ENCODE data around the gene SCAF11. TPM values are rescaled to one million over a fixed set of nuclear protein-coding genes. Genes with fewer than 3 reads are reported as not detected.

The SCAF11 gene
- total and polyA plus RNA-seq, 11 donors: 26.4 to 148 (median 85.7) TPM

GRCh38 chr12:45948546-45948945 is 41.8 kb downstream of the SCAF11 start:
- no peak for DNase-seq
- no peaks in the 10 kb centered on the region for H3K27me3 ChIP-seq
- ATAC-seq: no peak
- H3K4me3 ChIP-seq: no peak overlapping the region
- H3K9me3 ChIP-seq: no peaks in the 10 kb centered on the region
- intact Hi-C loops (cut with DNase I): no loop called here
- H3K27ac ChIP-seq: no peak overlapping the region
- TF ChIP-seq CTCF (IDR thresholded peaks at IDR 0.05) (no peak), POLR2A (IDR thresholded peaks at IDR 0.05) (no peak)
- H3K36me3 ChIP-seq: peaks cover 0 to 90% (median 77%) of the 10 kb centered on the region in 9 donors
- peaks cover 0 to 4% (median 0%) of the 10 kb centered on the region in 12 donors for H3K4me1 ChIP-seq

DNA sequence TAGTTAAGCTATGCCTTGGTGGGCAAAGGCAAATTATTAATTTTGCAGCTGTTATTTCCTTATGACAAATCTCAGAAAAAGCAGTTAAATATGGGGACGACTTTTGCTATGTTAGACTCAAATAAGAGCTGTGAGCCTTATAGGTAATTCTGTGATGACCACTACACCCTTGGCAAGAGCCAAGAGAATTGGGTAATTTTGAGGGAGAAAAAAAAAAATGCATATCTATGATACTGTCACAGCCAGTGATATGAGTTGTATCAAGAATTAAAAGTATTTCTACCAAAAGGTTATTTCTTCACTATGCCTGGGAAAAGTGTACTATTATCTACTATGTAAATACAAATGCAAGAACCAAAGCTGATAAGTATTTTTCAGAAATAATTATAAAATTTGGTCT is 43.9 kb downstream of the SCAF11 start:
- Histone ChIP-seq H3K36me3 (peaks cover 0 to 95% (median 86%) of the 10 kb centered on the region in 9 donors), H3K27ac (no peak overlapping the region), H3K4me3 (no peak overlapping the region), H3K27me3 (no peaks in the 10 kb centered on the region), H3K4me1 (peaks cover 0 to 4% (median 0%) of the 10 kb centered on the region in 12 donors), H3K9me3 (no peaks in the 10 kb centered on the region)
- no peak for ATAC-seq
- WGBS, 4 donors: 91 to 100% (median 95%) methylated on average over 1 of the region's 1 CpG
- no peak for DNase-seq
- intact Hi-C loops (cut with DNase I): no loop called here
- no peak for TF ChIP-seq POLR2A (IDR thresholded peaks at IDR 0.05)
- TF ChIP-seq CTCF (IDR thresholded peaks at IDR 0.05): no peak

- no peak for DNase-seq
- H3K9me3 ChIP-seq: no peaks in the 10 kb centered on the region
- H3K36me3 ChIP-seq: peaks cover 0 to 100% (median 84%) of the 10 kb centered on the region in 9 donors
- no peak overlapping the region for H3K4me3 ChIP-seq
- 83 to 96% (median 89%) methylated on average over 1 of the region's 1 CpG for WGBS, 4 donors
- intact Hi-C loops (cut with DNase I): no loop called here
- ATAC-seq: no peak
- H3K27me3 ChIP-seq: no peaks in the 10 kb centered on the region
- peaks cover 0 to 4% (median 0%) of the 10 kb centered on the region in 12 donors for H3K4me1 ChIP-seq
- TF ChIP-seq CTCF (IDR thresholded peaks at IDR 0.05) (no peak), POLR2A (IDR thresholded peaks at IDR 0.05) (no peak)
- no peak overlapping the region for H3K27ac ChIP-seq
These were observed 45.6 kb downstream of the SCAF11 start for GRCh38 chr12:45944771-45945170.

DNA sequence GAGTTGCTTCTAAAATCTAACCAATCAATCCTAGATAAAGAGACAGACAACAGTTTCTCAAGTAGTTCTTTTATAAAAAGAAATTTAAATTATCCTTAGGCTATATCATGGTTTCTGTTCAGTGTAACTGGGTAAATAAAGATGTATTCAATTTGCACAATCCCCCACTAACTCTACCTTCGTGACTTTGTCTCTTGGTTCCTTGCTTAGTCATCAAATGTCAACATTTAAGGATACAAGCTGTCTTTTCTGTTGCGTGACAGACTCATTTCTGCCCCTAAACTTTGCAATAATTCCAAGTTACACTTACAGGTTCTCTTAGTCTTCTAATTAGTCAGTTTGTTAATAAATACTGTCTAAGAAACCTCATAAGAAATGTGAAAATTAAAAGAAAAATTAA is 50.6 kb downstream of the SCAF11 start:
- no peaks in the 10 kb centered on the region for H3K9me3 ChIP-seq
- peaks cover 0 to 7% (median 0%) of the 10 kb centered on the region in 12 donors for H3K4me1 ChIP-seq
- DNase-seq: no peak
- no peak for TF ChIP-seq CTCF (IDR thresholded peaks at IDR 0.05)
- no peak for TF ChIP-seq POLR2A (IDR thresholded peaks at IDR 0.05)
- intact Hi-C loops (cut with DNase I): no loop called here
- no peak overlapping the region for H3K4me3 ChIP-seq
- no peak for ATAC-seq
- no peaks in the 10 kb centered on the region for H3K27me3 ChIP-seq
- H3K27ac ChIP-seq: no peak overlapping the region
- H3K36me3 ChIP-seq: peaks cover 0 to 72% (median 44%) of the 10 kb centered on the region in 9 donors
- WGBS, 4 donors: 96 to 98% (median 97%) methylated on average over 2 of the region's 2 CpGs

Data from heart left ventricle (tissue), 16 donors.